Glutamatergic neuron (in vitro differentiated cells): Measurements from ENCODE around the gene KCNC1. TPM values are rescaled to one million over a fixed set of nuclear protein-coding genes. Genes with fewer than 3 reads are reported as not detected.

ENCODE experiments used
- DNase-seq: peaks from one replicate; pipeline ENCODE4 v3.0.0; 2022
- H3K27ac Mint-ChIP-seq: one replicate; pipeline ENCODE4 v1.8.0; 2020; ENCODE audit warnings: mild to moderate bottlenecking, mixed read lengths, inconsistent platforms; ENCODE audit not compliant: unreplicated experiment
- H3K27me3 Mint-ChIP-seq: one replicate; pipeline ENCODE4 v1.8.0; 2020; ENCODE audit warnings: mild to moderate bottlenecking, moderate library complexity, mixed read lengths, inconsistent platforms; ENCODE audit not compliant: unreplicated experiment
- H3K36me3 Mint-ChIP-seq: one replicate; pipeline ENCODE4 v1.8.0; 2020; ENCODE audit warnings: mild to moderate bottlenecking, mixed read lengths, inconsistent platforms; ENCODE audit not compliant: unreplicated experiment
- H3K4me1 Mint-ChIP-seq: one replicate; pipeline ENCODE4 v1.8.0; 2020; ENCODE audit warnings: mild to moderate bottlenecking, low read depth, mixed read lengths, inconsistent platforms; ENCODE audit not compliant: unreplicated experiment
- H3K4me3 Mint-ChIP-seq: one replicate; pipeline ENCODE4 v1.8.0; 2020; ENCODE audit warnings: mild to moderate bottlenecking, mixed read lengths, inconsistent platforms; ENCODE audit not compliant: unreplicated experiment
- H3K9me3 Mint-ChIP-seq: one replicate; pipeline ENCODE4 v1.8.0; 2020; ENCODE audit warnings: mild to moderate bottlenecking, moderate library complexity, mixed read lengths, inconsistent platforms; ENCODE audit not compliant: unreplicated experiment
- CTCF ChIP-seq: fragments of 200-600 bp; sonication (generic); IDR thresholded peaks from one replicate; pipeline ENCODE4 v1.5.0; 2021; ENCODE audit not compliant: partially characterized antibody, unreplicated experiment
- total RNA-seq: library from RNA; stranded (reverse); fragmentation: NEBNext Ultra II Directional; extraction: Animal tissue kit (Norgen Biotek cat#: 25700); gene quantifications from one replicate; pipeline ENCODE4 v1.2.1, GENCODE V29; 2021; ENCODE audit not compliant: unreplicated experiment

Gene KCNC1
- total RNA-seq, 1 donor from 2014 or later = 12.6 TPM

GRCh38 chr11:17793642-17794170 lies 59.1 kb downstream of the KCNC1 start:
- Mint-ChIP-seq H3K27me3 (peaks cover 7% of the 10 kb centered on the region), H3K9me3 (peaks cover 4% of the 10 kb centered on the region), H3K4me3 (no peak overlapping the region), H3K27ac (no peak overlapping the region), H3K36me3 (peaks cover 5% of the 10 kb centered on the region), H3K4me1 (no peaks in the 10 kb centered on the region)
- no peak for DNase-seq
- no peak for TF ChIP-seq CTCF

- H3K4me3 Mint-ChIP-seq = no peak overlapping the region
- no peak for DNase-seq
- no peak overlapping the region for H3K27ac Mint-ChIP-seq
- no peaks in the 10 kb centered on the region for H3K4me1 Mint-ChIP-seq
- TF ChIP-seq CTCF = no peak
- peaks cover 4% of the 10 kb centered on the region for H3K9me3 Mint-ChIP-seq
- H3K36me3 Mint-ChIP-seq = no peaks in the 10 kb centered on the region
- H3K27me3 Mint-ChIP-seq = peaks cover 2% of the 10 kb centered on the region
These were observed 60.4 kb downstream of the KCNC1 start for GRCh38 chr11:17794981-17795380.

GRCh38 chr11:17796154-17796553 lies 61.6 kb downstream of the KCNC1 start:
- Mint-ChIP-seq H3K4me1 (peaks cover 1% of the 10 kb centered on the region), H3K36me3 (no peaks in the 10 kb centered on the region), H3K27me3 (peaks cover 2% of the 10 kb centered on the region), H3K27ac (no peak overlapping the region), H3K4me3 (no peak overlapping the region), H3K9me3 (peaks cover 6% of the 10 kb centered on the region)
- no peak for DNase-seq
- no peak for TF ChIP-seq CTCF

- Mint-ChIP-seq H3K4me1 (peaks cover 18% of the 10 kb centered on the region), H3K9me3 (peaks cover 6% of the 10 kb centered on the region), H3K4me3 (no peak overlapping the region), H3K36me3 (no peaks in the 10 kb centered on the region), H3K27me3 (peaks cover 2% of the 10 kb centered on the region), H3K27ac (no peak overlapping the region)
- no peak for DNase-seq
- no peak for TF ChIP-seq CTCF
These were observed 63.7 kb downstream of the KCNC1 start for GRCh38 chr11:17798253-17798652.

- no peak overlapping the region for H3K4me3 Mint-ChIP-seq
- no peak overlapping the region for H3K27ac Mint-ChIP-seq
These were observed 64.1 kb downstream of the KCNC1 start for GRCh38 chr11:17798716-17799115.

More at GRCh38 chr11:17798716-17799115, 64.1 kb downstream of the KCNC1 start:
- Mint-ChIP-seq H3K27me3 (peaks cover 2% of the 10 kb centered on the region), H3K36me3 (no peaks in the 10 kb centered on the region), H3K9me3 (peaks cover 6% of the 10 kb centered on the region), H3K4me1 (peaks cover 22% of the 10 kb centered on the region)
- no peak for TF ChIP-seq CTCF
- no peak for DNase-seq
